Activated CD4-positive, alpha-beta T cell treated with anti-CD3 and anti-CD28 coated beads, Interleukin-2, amount 50 U/mL, for 4 hours (primary cell): ENCODE results near the gene NBPF11.
A peak's percentile ranks its signal among the peaks of the same experiment; 100 is the strongest.
"Not testable (repeated sequence)": the region's sequence is repeated elsewhere in the genome, so short reads cannot be mapped to it uniquely, and the experiment has no call there.

Source experiments
- DNase-seq, 2 experiments: peaks; one replicate each; pipeline ENCODE4 v3.0.0-alpha.2; 2020

NBPF11 gene

GRCh38 chr1:148151911-148152656 is at the start of gene NBPF11:
Gene NBPF11 (minus strand): TSS chr1:148152281. CDS start chr1:148127003, 25,278 bp downstream.
- DNase-seq = peak; percentile 68 to 72

GRCh38 chr1:148197396-148197795 is 45.3 kb upstream of the NBPF11 start:
- DNase-seq = not testable (repeated sequence)

GRCh38 chr1:148196949-148197348 is 44.9 kb upstream of the NBPF11 start:
- not testable (repeated sequence) for DNase-seq

GRCh38 chr1:148195115-148195514 is 43.0 kb upstream of the NBPF11 start:
- DNase-seq = not testable (repeated sequence)

GRCh38 chr1:148188768-148189167 is 36.7 kb upstream of the NBPF11 start:
- DNase-seq = not testable (repeated sequence)

GRCh38 chr1:148178682-148179081 is 26.6 kb upstream of the NBPF11 start:
- DNase-seq = not testable (repeated sequence)

GRCh38 chr1:148175414-148175813 is 23.3 kb upstream of the NBPF11 start:
- not testable (repeated sequence) for DNase-seq

GRCh38 chr1:148171995-148172394 is 19.9 kb upstream of the NBPF11 start:
- not testable (repeated sequence) for DNase-seq

GRCh38 chr1:148166558-148167492 is 14.7 kb upstream of the NBPF11 start:
- DNase-seq = no peak

GRCh38 chr1:148162363-148162762 is 10.3 kb upstream of the NBPF11 start:
- DNase-seq = no peak

GRCh38 chr1:148161053-148161901 is 9.2 kb upstream of the NBPF11 start:
- no peak for DNase-seq

- no peak for DNase-seq
These were observed 8.4 kb upstream of the NBPF11 start for GRCh38 chr1:148160343-148161052.

GRCh38 chr1:148160048-148160342 is 7.9 kb upstream of the NBPF11 start:
- DNase-seq = no peak

- no peak for DNase-seq
These were observed 6.4 kb upstream of the NBPF11 start for GRCh38 chr1:148158341-148159003.

GRCh38 chr1:148157803-148158202 is 5.7 kb upstream of the NBPF11 start:
- not testable (repeated sequence) for DNase-seq

- DNase-seq = not testable (repeated sequence)
These were observed 3.6 kb upstream of the NBPF11 start for GRCh38 chr1:148155494-148156275.

GRCh38 chr1:148152795-148153194 is 714 bp upstream of the NBPF11 start:
- not testable (repeated sequence) for DNase-seq

GRCh38 chr1:148151371-148151819 is 686 bp downstream of the NBPF11 start:
- not testable (repeated sequence) for DNase-seq

GRCh38 chr1:148150945-148151344 is 1.1 kb downstream of the NBPF11 start:
- not testable (repeated sequence) for DNase-seq

- DNase-seq = not testable (repeated sequence)
These were observed 2.1 kb downstream of the NBPF11 start for GRCh38 chr1:148150014-148150413.
